K562 (cell line): ENCODE data around the gene SOX2. TPM values are rescaled to one million over a fixed set of nuclear protein-coding genes. Genes with fewer than 3 reads are reported as not detected.

Experiments used
- ATAC-seq: fragments of 200-7000 bp; cut with Tn5 transposase; 3 replicates; pipeline ENCODE4 v1.9.1; 2020; ENCODE audit warnings: moderate library complexity
- BruUV-seq: library from RNA; stranded (reverse); fragments of 400-500 nt; replicated peaks from 2 replicates; lab custom pipeline; 2021; lab: Mats Ljungman, UMichigan
- CTCF ChIA-PET: fragments of 300-600 bp; formaldehyde crosslinking; extraction: SDS; loops from one replicate; lab custom pipeline; 2021; ENCODE audit warnings: low intra/inter-chr PET ratio; lab: Yijun Ruan, JAX
- POLR2A ChIA-PET: fragments of 300-600, 350-650 bp; sonication (Branson Sonifier 250); formaldehyde crosslinking; extraction: SDS; loops from one replicate; lab custom pipeline; 2021; ENCODE audit warnings: antibody characterized with exemption, inconsistent platforms; lab: Yijun Ruan, JAX
- DNase-seq, 4 experiments: peaks; one replicate each; pipeline versions ENCODE4 v3.0.0 to v3.0.0-alpha.2; 2011 to 2018; ENCODE audit warnings: low spot score in 3 of 4, mixed read lengths in 3 of 4; ENCODE audit errors: extremely low read depth in 1 of 4
- FAIRE-seq: peaks from 2 replicates; lab custom pipeline; 2011; peaks lifted over from hg19 to GRCh38; lab: Jason Lieb, UNC
- H2AFZ ChIP-seq: 2 replicates; pipeline ENCODE4 v1.6.0; 2011; ENCODE audit warnings: low read depth, low read length, control low read depth, inconsistent platforms
- H3K27ac ChIP-seq: fragments of 200-600 bp; 3 replicates; pipeline ENCODE4 v1.8.0; 2011; ENCODE audit warnings: low read depth, mild to moderate bottlenecking, control low read depth, inconsistent platforms, low read length, moderate library complexity, mixed read lengths; ENCODE audit errors: extremely low read depth
- H3K27me3 ChIP-seq, 2 experiments: fragments of 300-600 bp in 1 of 2; 2 replicates in 1 of 2; 3 replicates in 1 of 2; pipeline versions ENCODE4 v1.6.0 to v1.8.0; 2011; ENCODE audit warnings: inconsistent platforms in 2 of 2, low read length in 2 of 2, mild to moderate bottlenecking in 1 of 2, mixed read lengths in 1 of 2, moderate library complexity in 1 of 2; ENCODE audit not compliant: control insufficient read depth in 2 of 2, insufficient read depth in 2 of 2
- H3K36me3 ChIP-seq: fragments of 300-600 bp; 3 replicates; pipeline ENCODE4 v1.8.0; 2011; ENCODE audit warnings: mild to moderate bottlenecking, low read length, inconsistent platforms; ENCODE audit not compliant: control insufficient read depth, insufficient read depth
- H3K4me1 ChIP-seq, 2 experiments: fragments of 200-600 bp in 1 of 2; replicated peaks in 1 of 2; 2 replicates in 1 of 2; 3 replicates in 1 of 2; pipeline versions ENCODE4 v1.5.1 to v1.8.0; 2011; ENCODE audit warnings: inconsistent platforms in 2 of 2, low read length in 2 of 2, mild to moderate bottlenecking in 1 of 2, mixed read lengths in 1 of 2, moderate library complexity in 1 of 2; ENCODE audit not compliant: control insufficient read depth in 2 of 2, insufficient read depth in 2 of 2
- H3K4me2 ChIP-seq: 2 replicates; pipeline ENCODE4 v1.6.1; 2011; ENCODE audit warnings: low read length, control low read depth, inconsistent platforms, mixed read lengths; ENCODE audit not compliant: insufficient read depth
- H3K4me3 ChIP-seq: fragments of 200-600 bp; sonication (generic), shearing (Covaris generic); 2 replicates; pipeline ENCODE4 v1.5.1; 2016; ENCODE audit warnings: control low read depth, inconsistent platforms
- H3K79me2 ChIP-seq: fragments of 200-600 bp; 3 replicates; pipeline ENCODE4 v1.8.0; 2011; ENCODE audit warnings: low read length, inconsistent platforms; ENCODE audit not compliant: control insufficient read depth, insufficient read depth
- H3K9ac ChIP-seq, 2 experiments: 2 replicates each; pipeline versions ENCODE4 v1.6.0 to v1.6.1; 2011; ENCODE audit warnings: low read depth in 2 of 2, low read length in 2 of 2, control low read depth in 1 of 2, inconsistent platforms in 1 of 2, mild to moderate bottlenecking in 1 of 2, mixed read lengths in 1 of 2; ENCODE audit not compliant: insufficient read depth in 1 of 2
- H3K9me1 ChIP-seq: one replicate; pipeline ENCODE4 v1.6.0; 2011; ENCODE audit warnings: inconsistent platforms, mild to moderate bottlenecking, low read length, moderate library complexity; ENCODE audit not compliant: control insufficient read depth, insufficient read depth
- H3K9me3 ChIP-seq: replicated peaks from 2 replicates; pipeline ENCODE4 v1.5.1; 2011; ENCODE audit warnings: low read depth, low read length, inconsistent platforms; ENCODE audit not compliant: control insufficient read depth, insufficient read depth
- H4K20me1 ChIP-seq: replicated peaks from 2 replicates; pipeline ENCODE4 v1.6.1; 2011; ENCODE audit warnings: low read length, inconsistent platforms, mixed read lengths; ENCODE audit not compliant: control insufficient read depth, insufficient read depth
- IFI16 ChIP-seq: fragments of 250-450 bp; sonication (Bioruptor Pico); IDR thresholded peaks from 2 replicates; pipeline ENCODE4 v2.1.2; 2022; ENCODE audit warnings: mild to moderate bottlenecking, inconsistent platforms
- L3MBTL2 ChIP-seq: fragments of 450-650 bp; IDR thresholded peaks from 2 replicates; pipeline ENCODE4 v1.6.1; 2016; ENCODE audit warnings: mild to moderate bottlenecking, moderate library complexity
- NCOA6 ChIP-seq: fragments of 450-650 bp; IDR thresholded peaks from 2 replicates; pipeline ENCODE4 v1.6.1; 2017; ENCODE audit warnings: mild to moderate bottlenecking
- RBM14 ChIP-seq: fragments of 200-400 bp; formaldehyde crosslinking; IDR thresholded peaks from 2 replicates; pipeline ENCODE4 v1.6.1; 2018; ENCODE audit warnings: low read depth, mild to moderate bottlenecking, low read length, moderate library complexity, borderline replicate concordance; ENCODE audit not compliant: insufficient read depth
- RUNX1 ChIP-seq: sonication (generic); IDR thresholded peaks from 2 replicates; pipeline ENCODE4 v1.6.1; 2016; ENCODE audit warnings: antibody characterized with exemption, low read depth
- SRF ChIP-seq, 2 experiments: fragments of 250-450, 450-650 bp in 1 of 2; sonication (Bioruptor Pico) in 1 of 2; sonication (generic) in 1 of 2; formaldehyde crosslinking; IDR thresholded peaks; 2 replicates each; pipeline versions ENCODE4 v1.5.0 to v1.5.1; 2020 to 2022; ENCODE audit warnings: mild to moderate bottlenecking in 1 of 2, missing genetic modification reagents in 1 of 2
- SRSF1 ChIP-seq: fragments of 200-400 bp; formaldehyde crosslinking; IDR thresholded peaks from 2 replicates; pipeline ENCODE4 v1.6.1; 2017; ENCODE audit warnings: mild to moderate bottlenecking, low read depth, low read length, moderate library complexity
- YY1 ChIP-seq, 3 experiments: IDR thresholded peaks; 2 replicates each; pipeline ENCODE4 v1.6.1; 2011; ENCODE audit warnings: low read length in 2 of 3, mild to moderate bottlenecking in 2 of 3, moderate library complexity in 2 of 3, borderline replicate concordance in 1 of 3, control low read depth in 1 of 3, low read depth in 1 of 3; ENCODE audit not compliant: insufficient read depth in 3 of 3, insufficient replicate concordance in 2 of 3, control insufficient read depth in 1 of 3, insufficient read length in 1 of 3; ENCODE audit errors: extremely low read depth in 1 of 3
- ZNF324 ChIP-seq: fragments of 250-450 bp; sonication (Bioruptor Pico); IDR thresholded peaks from 2 replicates; pipeline ENCODE4 v1.4.0; 2020; ENCODE audit warnings: mild to moderate bottlenecking
- ZNF384 ChIP-seq: IDR thresholded peaks from 2 replicates; pipeline ENCODE4 v1.6.1; 2012; ENCODE audit warnings: low read depth, low read length, improper control_type of control experiment
- WGBS: fragments of 100-300 bp; shearing (Covaris generic); methylation state at CpG from one replicate; pipeline ENCODE4 v1.1.6; 2016; ENCODE audit warnings: low coverage, mixed read lengths; ENCODE audit not compliant: insufficient coverage; ENCODE audit errors: missing lambda C conversion rate; 5-methylcytosine and 5-hydroxymethylcytosine counted together
- in situ Hi-C: fragments of 300-500 bp; cut with MboI; formaldehyde crosslinking; loops from 4 replicates; pipeline ENCODE4 v1.15.0; 2018; ENCODE audit warnings: inconsistent platforms, mixed read lengths
- intact Hi-C: fragments of 100-400 bp; cut with micrococcal nuclease; formaldehyde crosslinking; loops from 2 replicates; pipeline ENCODE4 v1.14.2; 2022
- polyA plus RNA-seq, 8 experiments: library from polyadenylated mRNA; depleted of rRNA in 4 of 8; stranded (reverse) in 5 of 8; unstranded in 3 of 8; fragments of >200 nt; fragmentation: Nextera tagmentation in 2 of 8; fragmentation: Illumina TruSeq in 1 of 8; extraction: Ambion mirVana in 2 of 8; extraction: Trizol in 1 of 8; gene quantifications; 2 replicates each; pipeline versions ENCODE4 v1.2.1 to v1.2.3, GENCODE V29; 2011 to 2014; ENCODE audit warnings: inconsistent platforms in 1 of 8, missing spikeins in 1 of 8
- total RNA-seq, 7 experiments: library from RNA; depleted of rRNA in 6 of 7; stranded (reverse); fragments of >200 nt in 6 of 7; fragmentation: Illumina TruSeq in 2 of 7; extraction: Trizol in 2 of 7; gene quantifications; 2 replicates each; pipeline versions ENCODE4 v1.2.1 to v1.2.3, GENCODE V29; 2011 to 2021; ENCODE audit warnings: low replicate concordance in 1 of 7

The SOX2 gene
- total and polyA plus RNA-seq, 9 of the 15 experiments (the other 6 are each of a cell fraction or from before 2014, with no cell fraction given): 0.07 TPM; not detected in 8

DNA sequence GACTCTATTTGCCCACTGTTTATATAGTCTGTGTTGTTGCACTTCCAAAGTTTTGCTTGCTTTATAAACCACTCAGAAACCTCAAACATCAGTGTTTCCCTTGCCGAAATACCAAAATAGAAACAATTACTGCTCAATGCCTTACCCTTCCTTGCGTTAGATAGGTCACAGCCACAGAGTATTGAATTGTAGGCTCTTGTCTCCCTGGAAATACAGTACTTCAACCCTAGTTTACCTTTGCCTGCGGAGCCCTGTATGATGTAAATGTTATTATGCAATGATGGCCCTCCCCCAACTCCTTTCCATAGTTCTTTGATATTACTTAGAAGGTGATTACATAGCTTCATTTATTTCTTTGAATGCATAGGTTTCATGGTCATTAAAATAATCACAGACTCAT is 44.2 kb downstream of the SOX2 start:
- ATAC-seq: no peak
- no peak overlapping the region for H3K9ac ChIP-seq

DNA sequence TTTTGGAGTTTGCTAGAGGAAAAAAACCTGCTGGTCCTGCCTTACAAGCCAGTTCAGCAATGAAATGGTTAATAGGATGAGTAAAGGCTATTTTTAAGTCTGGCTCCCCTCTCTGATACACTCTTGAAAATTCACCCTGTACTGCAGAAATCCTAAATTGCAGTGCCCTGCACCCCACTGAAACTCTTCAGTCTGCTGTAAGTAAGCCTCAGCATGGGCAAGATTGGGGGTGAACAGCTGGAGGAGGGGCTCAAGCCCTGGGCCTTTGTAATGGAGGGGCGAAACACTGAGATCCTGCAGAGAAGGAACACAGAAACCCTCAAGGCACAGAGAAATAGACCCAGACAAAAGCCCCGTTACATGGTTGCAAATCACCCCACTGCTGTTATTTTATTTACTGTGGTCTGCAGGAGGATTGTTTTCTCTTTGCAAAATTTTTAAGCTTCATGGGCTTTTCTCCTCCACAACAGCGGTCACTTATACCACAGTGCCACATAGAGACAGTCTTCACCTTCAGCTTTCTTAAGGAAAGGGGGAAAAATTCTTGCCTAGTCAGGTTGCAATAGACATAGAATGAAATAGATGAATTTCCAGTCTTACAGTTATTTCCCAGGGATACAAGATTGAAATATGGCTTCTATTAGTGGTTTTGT is 45.0 kb downstream of the SOX2 start:
- H3K9me1 ChIP-seq: no peaks in the 10 kb centered on the region
- no peaks in the 10 kb centered on the region for H3K9me3 ChIP-seq
- no TSS peak for BruUV-seq
- no peak overlapping the region for H3K9ac ChIP-seq
- TF ChIP-seq ZNF324 (CRISPR knock-in tag) (no peak), IFI16 (CRISPR knock-in tag) (no peak), SRSF1 (no peak), SRF (CRISPR knock-in tag; IDR thresholded peaks at IDR 0.05) (no peak), YY1 (IDR thresholded peaks at IDR 0.05; ENCODE audit: borderline replicate concordance in 1 of 3, control insufficient read depth in 1 of 3, extremely low read depth in 1 of 3, insufficient read depth in 3 of 3, insufficient read length in 1 of 3, insufficient replicate concordance in 2 of 3, low read depth in 1 of 3, low read length in 2 of 3) (no peak), RUNX1 (no peak)
- WGBS: 0% methylated on average over 3 of the region's 3 CpGs
- POLR2A ChIA-PET: no interaction called here
- in situ Hi-C loops (no loop called here), intact Hi-C loops (no loop called here)
- FAIRE-seq (no peak), DNase-seq (no peak), ATAC-seq (no peak)
- no peaks in the 10 kb centered on the region for H3K4me1 ChIP-seq
- H3K79me2 ChIP-seq: no peaks in the 10 kb centered on the region
- no peak overlapping the region for H3K4me3 ChIP-seq
- no peaks in the 10 kb centered on the region for H3K36me3 ChIP-seq
- CTCF ChIA-PET: no interaction called here
- no peak overlapping the region for H3K4me2 ChIP-seq
- no peak overlapping the region for H3K27ac ChIP-seq
- no peaks in the 10 kb centered on the region for H4K20me1 ChIP-seq
- no peaks in the 10 kb centered on the region for H3K27me3 ChIP-seq
- no peak overlapping the region for H2AFZ ChIP-seq

More for the DNA sequence above, 44.2 kb downstream of the SOX2 start:
- DNase-seq: no peak
- no peak for TF ChIP-seq NCOA6
- TF ChIP-seq RBM14: no peak
- no peak for TF ChIP-seq ZNF384
- TF ChIP-seq L3MBTL2: no peak
- ChIA-PET CTCF (no interaction called here), POLR2A (no interaction called here)
- Histone ChIP-seq H2AFZ (no peak overlapping the region), H3K27ac (no peak overlapping the region), H4K20me1 (no peaks in the 10 kb centered on the region), H3K4me1 (no peaks in the 10 kb centered on the region), H3K4me3 (no peak overlapping the region), H3K4me2 (no peak overlapping the region), H3K27me3 (no peaks in the 10 kb centered on the region), H3K9me1 (no peaks in the 10 kb centered on the region), H3K36me3 (no peaks in the 10 kb centered on the region), H3K79me2 (no peaks in the 10 kb centered on the region), H3K9me3 (no peaks in the 10 kb centered on the region)
- WGBS: 3% methylated on average over 3 of the region's 3 CpGs
- no TSS peak for BruUV-seq
- intact Hi-C loops (no loop called here), in situ Hi-C loops (no loop called here)
- no peak for FAIRE-seq
